IMR-90 (cell line): ENCODE data around the gene HRH2. TPM values are rescaled to one million over a fixed set of nuclear protein-coding genes. Genes with fewer than 3 reads are reported as not detected.

Experiments used
- ATAC-seq: fragments of 200-7000 bp; cut with Tn5 transposase; 2 replicates; pipeline ENCODE4 v1.9.1; 2020; ENCODE audit warnings: low read depth, mild to moderate bottlenecking, moderate library complexity
- BruUV-seq: library from RNA; stranded (reverse); fragments of 400-500 nt; replicated peaks from 2 replicates; lab custom pipeline; 2021; lab: Mats Ljungman, UMichigan
- CTCF ChIA-PET: fragments of 300-600 bp; formaldehyde crosslinking; extraction: SDS; loops from one replicate; lab custom pipeline; 2021; ENCODE audit warnings: antibody characterized with exemption; lab: Yijun Ruan, JAX
- POLR2A ChIA-PET: fragments of 300-600 bp; sonication (Branson Sonifier 250); formaldehyde crosslinking; loops from one replicate; lab custom pipeline; 2022; ENCODE audit warnings: antibody characterized with exemption; ENCODE audit not compliant: unreplicated experiment; lab: Charles Lee
- DNase-seq: peaks from one replicate; pipeline ENCODE4 v3.0.0; 2013
- H2AFZ ChIP-seq: replicated peaks from 2 replicates; pipeline ENCODE3; 2013; ENCODE audit warnings: low read length, mild to moderate bottlenecking; ENCODE audit not compliant: poor library complexity
- H2AK5ac ChIP-seq: 2 replicates; pipeline ENCODE4 v1.6.1; 2013; ENCODE audit warnings: low read depth, low read length, inconsistent platforms
- H2AK9ac ChIP-seq: replicated peaks from 2 replicates; pipeline ENCODE3; 2013; ENCODE audit warnings: mild to moderate bottlenecking, low read depth, low read length, moderate library complexity; ENCODE audit not compliant: poor library complexity
- H2BK120ac ChIP-seq: 2 replicates; pipeline ENCODE4 v1.6.1; 2013; ENCODE audit warnings: low read depth, low read length, inconsistent platforms
- H2BK15ac ChIP-seq: 3 replicates; pipeline ENCODE4 v1.6.1; 2013; ENCODE audit warnings: low read depth, low read length, inconsistent platforms
- H2BK20ac ChIP-seq: 2 replicates; pipeline ENCODE4 v1.6.1; 2013; ENCODE audit warnings: low read depth, mild to moderate bottlenecking, inconsistent platforms, low read length, moderate library complexity
- H2BK5ac ChIP-seq: 2 replicates; pipeline ENCODE4 v1.6.1; 2013; ENCODE audit warnings: mild to moderate bottlenecking, low read depth, low read length, inconsistent platforms; ENCODE audit not compliant: poor library complexity, severe bottlenecking
- H3K14ac ChIP-seq: replicated peaks from 2 replicates; pipeline ENCODE4 v1.6.1; 2013; ENCODE audit warnings: low read depth, low read length, inconsistent platforms
- H3K18ac ChIP-seq: 2 replicates; pipeline ENCODE4 v1.6.1; 2013; ENCODE audit warnings: low read depth, low read length, control low read depth
- H3K23ac ChIP-seq: 2 replicates; pipeline ENCODE4 v1.6.1; 2013; ENCODE audit warnings: low read depth, low read length, inconsistent platforms
- H3K27ac ChIP-seq: 2 replicates; pipeline ENCODE4 v1.5.1; 2013; ENCODE audit warnings: mild to moderate bottlenecking, control low read depth, low read length; ENCODE audit not compliant: insufficient read depth
- H3K27me3 ChIP-seq: 2 replicates; pipeline ENCODE4 v1.6.1; 2013; ENCODE audit warnings: low read length; ENCODE audit not compliant: control insufficient read depth, insufficient read depth
- H3K36me3 ChIP-seq: 2 replicates; pipeline ENCODE4 v1.6.1; 2013; ENCODE audit warnings: low read length, mixed read lengths; ENCODE audit not compliant: control insufficient read depth, insufficient read depth
- H3K4ac ChIP-seq: 2 replicates; pipeline ENCODE4 v1.6.1; 2013; ENCODE audit warnings: low read depth, low read length, inconsistent platforms
- H3K4me1 ChIP-seq: 2 replicates; pipeline ENCODE4 v1.6.1; 2013; ENCODE audit warnings: low read length, mixed read lengths; ENCODE audit not compliant: control insufficient read depth, insufficient read depth
- H3K4me2 ChIP-seq: 2 replicates; pipeline ENCODE4 v1.6.1; 2013; ENCODE audit warnings: low read depth, mild to moderate bottlenecking, control low read depth, low read length, moderate library complexity
- H3K4me3 ChIP-seq: 2 replicates; pipeline ENCODE4 v1.5.1; 2013; ENCODE audit warnings: low read depth, mild to moderate bottlenecking, control low read depth, low read length, moderate library complexity; ENCODE audit not compliant: insufficient read depth
- H3K56ac ChIP-seq: 2 replicates; pipeline ENCODE4 v1.6.1; 2013; ENCODE audit warnings: low read length, inconsistent platforms; ENCODE audit not compliant: insufficient read depth; ENCODE audit errors: extremely low read depth
- H3K79me1 ChIP-seq, 2 experiments: 2 replicates each; pipeline ENCODE4 v1.6.1; 2013; ENCODE audit warnings: low read length in 2 of 2, inconsistent platforms in 1 of 2, low read depth in 1 of 2
- H3K9ac ChIP-seq: 2 replicates; pipeline ENCODE4 v1.6.1; 2013; ENCODE audit warnings: low read depth, low read length, control low read depth
- H3K9me1 ChIP-seq: 2 replicates; pipeline ENCODE4 v1.6.1; 2013; ENCODE audit warnings: low read length, inconsistent platforms; ENCODE audit not compliant: insufficient read depth
- H3K9me3 ChIP-seq: 2 replicates; pipeline ENCODE4 v1.6.1; 2013; ENCODE audit warnings: low read length; ENCODE audit not compliant: control insufficient read depth, insufficient read depth
- H4K20me1 ChIP-seq: 2 replicates; pipeline ENCODE4 v1.6.1; 2013; ENCODE audit warnings: low read length, inconsistent platforms; ENCODE audit not compliant: insufficient read depth
- H4K5ac ChIP-seq: 2 replicates; pipeline ENCODE4 v1.6.1; 2013; ENCODE audit warnings: mild to moderate bottlenecking, low read depth, low read length, control low read depth
- H4K8ac ChIP-seq, 2 experiments: 2 replicates each; pipeline ENCODE4 v1.6.1; 2013; ENCODE audit warnings: low read depth in 2 of 2, low read length in 2 of 2, control low read depth in 1 of 2, inconsistent platforms in 1 of 2
- H4K91ac ChIP-seq: 2 replicates; pipeline ENCODE4 v1.6.1; 2013; ENCODE audit warnings: low read depth, low read length, inconsistent platforms; ENCODE audit not compliant: insufficient read depth
- BHLHE40 ChIP-seq: fragments of 150-350 bp; IDR thresholded peaks from 2 replicates; pipeline ENCODE4 v1.6.1; 2016; ENCODE audit warnings: mild to moderate bottlenecking, low read depth, low read length
- CEBPB ChIP-seq: IDR thresholded peaks from 2 replicates; pipeline ENCODE4 v1.6.1; 2012; ENCODE audit warnings: low read depth, low read length, improper control_type of control experiment
- CHD1 ChIP-seq: IDR thresholded peaks from 2 replicates; pipeline ENCODE4 v1.6.1; 2012; ENCODE audit warnings: low read depth, low read length, improper control_type of control experiment
- ELK1 ChIP-seq: fragments of 150-350 bp; IDR thresholded peaks from 2 replicates; pipeline ENCODE4 v1.6.1; 2016; ENCODE audit warnings: low read depth, mild to moderate bottlenecking, low read length, moderate library complexity, borderline replicate concordance
- FOS ChIP-seq: fragments of 150-350 bp; IDR thresholded peaks from 2 replicates; pipeline ENCODE4 v1.6.1; 2016; ENCODE audit warnings: low read depth, low read length
- MAFK ChIP-seq: IDR thresholded peaks from 2 replicates; pipeline ENCODE4 v1.6.1; 2012; ENCODE audit warnings: low read depth, low read length, improper control_type of control experiment
- MAZ ChIP-seq: IDR thresholded peaks from 2 replicates; pipeline ENCODE4 v1.6.1; 2012; ENCODE audit warnings: low read depth, mild to moderate bottlenecking, low read length, improper control_type of control experiment, moderate library complexity, borderline replicate concordance
- MXI1 ChIP-seq: IDR thresholded peaks from 2 replicates; pipeline ENCODE4 v1.6.1; 2012; ENCODE audit warnings: low read depth, mild to moderate bottlenecking, low read length, moderate library complexity, borderline replicate concordance
- NFE2L2 ChIP-seq: fragments of 150-350 bp; IDR thresholded peaks from 2 replicates; pipeline ENCODE4 v1.6.1; 2016; ENCODE audit warnings: low read depth, mild to moderate bottlenecking, low read length
- POLR2A ChIP-seq: IDR thresholded peaks from 2 replicates; pipeline ENCODE4 v1.6.1; 2012; ENCODE audit warnings: mild to moderate bottlenecking, low read depth, low read length
- RAD21 ChIP-seq: IDR thresholded peaks from 2 replicates; pipeline ENCODE4 v1.6.1; 2012; ENCODE audit warnings: low read length, improper control_type of control experiment
- RCOR1 ChIP-seq: IDR thresholded peaks from 2 replicates; pipeline ENCODE4 v1.6.1; 2012; ENCODE audit warnings: mild to moderate bottlenecking, low read length, improper control_type of control experiment; ENCODE audit not compliant: insufficient replicate concordance
- RFX5 ChIP-seq: IDR thresholded peaks from 2 replicates; pipeline ENCODE4 v1.8.0; 2012; ENCODE audit warnings: low read depth, mild to moderate bottlenecking, low read length, moderate library complexity
- SMC3 ChIP-seq: fragments of 150-350 bp; IDR thresholded peaks from 2 replicates; pipeline ENCODE4 v1.6.1; 2016; ENCODE audit warnings: low read depth, mild to moderate bottlenecking, antibody characterized with exemption, low read length, moderate library complexity
- WGBS, 2 experiments: methylation state at CpG; one replicate each; pipeline versions ENCODE4 v1.1.5 to v1.1.7; 2013; ENCODE audit warnings: missing lambda C conversion rate in 2 of 2; ENCODE audit not compliant: insufficient read length in 1 of 2; ENCODE audit errors: extremely low coverage in 2 of 2; 5-methylcytosine and 5-hydroxymethylcytosine counted together
- dilution Hi-C: fragments of 300-500 bp; cut with HindIII; formaldehyde crosslinking; loops from one replicate; pipeline ENCODE4 v1.14.3; 2018; ENCODE audit warnings: low sequenced_read_pairs; ENCODE audit not compliant: unreplicated experiment
- in situ Hi-C: fragments of 300-500 bp; cut with MboI; formaldehyde crosslinking; loops from 3 replicates; pipeline ENCODE4 v1.14.3; 2019; ENCODE audit warnings: low sequenced_read_pairs, inconsistent platforms, mixed read lengths
- intact Hi-C: fragments of 100-400 bp; cut with micrococcal nuclease; formaldehyde crosslinking; loops from 2 replicates; pipeline ENCODE4 v1.10.0; 2022
- polyA plus RNA-seq, 3 experiments: library from polyadenylated mRNA; depleted of rRNA; stranded (reverse); fragments of >200 nt; gene quantifications; 2 replicates each; pipeline ENCODE4 v1.2.3, GENCODE V29; 2012; ENCODE audit warnings: low replicate concordance in 1 of 3
- total RNA-seq: library from RNA; depleted of rRNA; stranded (reverse); fragments of >200 nt; gene quantifications from 2 replicates; pipeline ENCODE4 v1.2.3, GENCODE V29; 2012
- TF ChIP-seq, protein P1 (sequence below): conservative IDR thresholded peaks from 2 replicates; pipeline ENCODE4 v1.5.1; 2012; ENCODE audit warnings: mild to moderate bottlenecking, low read depth, low read length, improper control_type of control experiment
- TF ChIP-seq, protein P2 (sequence below): fragments of 150-350 bp; IDR thresholded peaks from 2 replicates; pipeline ENCODE4 v1.6.1; 2017; ENCODE audit warnings: mild to moderate bottlenecking, antibody characterized with exemption, low read length, low read depth

HRH2 gene
- total and polyA plus RNA-seq, 2 of the 4 experiments (the other 2 are of a cell fraction) = not detected

- POLR2A ChIA-PET = no interaction called here
- no peak overlapping the region for H3K4me2 ChIP-seq
- H4K91ac ChIP-seq = no peak overlapping the region
- no peak for DNase-seq
- H3K56ac ChIP-seq = no peak overlapping the region
- H3K9me3 ChIP-seq = peaks cover 12% of the 10 kb centered on the region
- H2AK5ac ChIP-seq = no peak overlapping the region
- intact Hi-C loops (no loop called here), dilution Hi-C loops (no loop called here), in situ Hi-C loops (no loop called here)
- H3K9ac ChIP-seq = no peak overlapping the region
- no peak overlapping the region for H2BK15ac ChIP-seq
- no peak for ATAC-seq
- H3K36me3 ChIP-seq = no peaks in the 10 kb centered on the region
- H3K4me3 ChIP-seq = no peak overlapping the region
- no peak overlapping the region for H2AK9ac ChIP-seq
- no peak overlapping the region for H3K23ac ChIP-seq
- TF ChIP-seq RCOR1 = no peak
- TF ChIP-seq CEBPB = no peak
- no peak for TF ChIP-seq MAZ
- TF ChIP-seq POLR2A = no peak
- TF ChIP-seq MXI1 = no peak
- TF ChIP-seq FOS = no peak
- no peak for TF ChIP-seq NFE2L2
- TF ChIP-seq RFX5 = no peak
- TF ChIP-seq CHD1 = no peak
- TF ChIP-seq, protein P1, sequence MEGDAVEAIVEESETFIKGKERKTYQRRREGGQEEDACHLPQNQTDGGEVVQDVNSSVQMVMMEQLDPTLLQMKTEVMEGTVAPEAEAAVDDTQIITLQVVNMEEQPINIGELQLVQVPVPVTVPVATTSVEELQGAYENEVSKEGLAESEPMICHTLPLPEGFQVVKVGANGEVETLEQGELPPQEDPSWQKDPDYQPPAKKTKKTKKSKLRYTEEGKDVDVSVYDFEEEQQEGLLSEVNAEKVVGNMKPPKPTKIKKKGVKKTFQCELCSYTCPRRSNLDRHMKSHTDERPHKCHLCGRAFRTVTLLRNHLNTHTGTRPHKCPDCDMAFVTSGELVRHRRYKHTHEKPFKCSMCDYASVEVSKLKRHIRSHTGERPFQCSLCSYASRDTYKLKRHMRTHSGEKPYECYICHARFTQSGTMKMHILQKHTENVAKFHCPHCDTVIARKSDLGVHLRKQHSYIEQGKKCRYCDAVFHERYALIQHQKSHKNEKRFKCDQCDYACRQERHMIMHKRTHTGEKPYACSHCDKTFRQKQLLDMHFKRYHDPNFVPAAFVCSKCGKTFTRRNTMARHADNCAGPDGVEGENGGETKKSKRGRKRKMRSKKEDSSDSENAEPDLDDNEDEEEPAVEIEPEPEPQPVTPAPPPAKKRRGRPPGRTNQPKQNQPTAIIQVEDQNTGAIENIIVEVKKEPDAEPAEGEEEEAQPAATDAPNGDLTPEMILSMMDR = no peak
- TF ChIP-seq, protein P2, sequence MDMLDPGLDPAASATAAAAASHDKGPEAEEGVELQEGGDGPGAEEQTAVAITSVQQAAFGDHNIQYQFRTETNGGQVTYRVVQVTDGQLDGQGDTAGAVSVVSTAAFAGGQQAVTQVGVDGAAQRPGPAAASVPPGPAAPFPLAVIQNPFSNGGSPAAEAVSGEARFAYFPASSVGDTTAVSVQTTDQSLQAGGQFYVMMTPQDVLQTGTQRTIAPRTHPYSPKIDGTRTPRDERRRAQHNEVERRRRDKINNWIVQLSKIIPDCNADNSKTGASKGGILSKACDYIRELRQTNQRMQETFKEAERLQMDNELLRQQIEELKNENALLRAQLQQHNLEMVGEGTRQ = no peak
- TF ChIP-seq BHLHE40 = no peak
- TF ChIP-seq SMC3 = no peak
- no peak for TF ChIP-seq ELK1
- TF ChIP-seq MAFK = no peak
- TF ChIP-seq RAD21 = no peak
- no peak overlapping the region for H2BK120ac ChIP-seq
- no TSS peak for BruUV-seq
- no peak overlapping the region for H3K27ac ChIP-seq
- no peaks in the 10 kb centered on the region for H3K9me1 ChIP-seq
- H4K8ac ChIP-seq = no peak overlapping the region
- H3K14ac ChIP-seq = no peak overlapping the region
- no peak overlapping the region for H2BK20ac ChIP-seq
- H2BK5ac ChIP-seq = no peak overlapping the region
- H3K4me1 ChIP-seq = no peaks in the 10 kb centered on the region
- WGBS, 2 experiments = 44% methylated on average over 3 of the region's 9 CpGs; no CpG with 5 or more reads in 1 of the 2 experiments
- H2AFZ ChIP-seq = no peak overlapping the region
- no peaks in the 10 kb centered on the region for H4K20me1 ChIP-seq
- no peaks in the 10 kb centered on the region for H3K27me3 ChIP-seq
- CTCF ChIA-PET = no interaction called here
- no peak overlapping the region for H3K4ac ChIP-seq
- H3K79me1 ChIP-seq = no peaks in the 10 kb centered on the region
- no peak overlapping the region for H4K5ac ChIP-seq
- H3K18ac ChIP-seq = no peak overlapping the region
Measured at GRCh38 chr5:175640106-175640775, 17.6 kb upstream of the HRH2 start.
